AG04449 (cell line): ENCODE data around the gene FGF22.
"Not testable (repeated sequence)": the region's sequence is repeated elsewhere in the genome, so short reads cannot be mapped to it uniquely, and the experiment has no call there.

Experiments used
- CTCF ChIA-PET: fragments of 350-600 bp; formaldehyde crosslinking; extraction: SDS; loops from one replicate; lab custom pipeline; 2021; ENCODE audit warnings: antibody characterized with exemption; lab: Yijun Ruan, JAX
- POLR2A ChIA-PET: fragments of 400-600, 350-600 bp; formaldehyde crosslinking; extraction: SDS; loops from one replicate; lab custom pipeline; 2020; ENCODE audit warnings: antibody characterized with exemption, inconsistent platforms; lab: Yijun Ruan, JAX
- DNase-seq: peaks from one replicate; pipeline ENCODE4 v3.0.0-alpha.2; 2010; ENCODE audit warnings: low read depth, low spot score
- H3K4me3 ChIP-seq: 2 replicates; pipeline ENCODE4 v1.5.1; 2011; ENCODE audit warnings: low read depth, mild to moderate bottlenecking, control low read depth, low read length
- TF ChIP-seq, protein P1 (sequence below): IDR thresholded peaks from one replicate; pipeline ENCODE4 v1.5.1; 2011; ENCODE audit warnings: mild to moderate bottlenecking, moderate library complexity, low read length, control low read depth, inconsistent platforms; ENCODE audit not compliant: insufficient read depth; ENCODE audit errors: missing control alignments

FGF22 gene

DNA sequence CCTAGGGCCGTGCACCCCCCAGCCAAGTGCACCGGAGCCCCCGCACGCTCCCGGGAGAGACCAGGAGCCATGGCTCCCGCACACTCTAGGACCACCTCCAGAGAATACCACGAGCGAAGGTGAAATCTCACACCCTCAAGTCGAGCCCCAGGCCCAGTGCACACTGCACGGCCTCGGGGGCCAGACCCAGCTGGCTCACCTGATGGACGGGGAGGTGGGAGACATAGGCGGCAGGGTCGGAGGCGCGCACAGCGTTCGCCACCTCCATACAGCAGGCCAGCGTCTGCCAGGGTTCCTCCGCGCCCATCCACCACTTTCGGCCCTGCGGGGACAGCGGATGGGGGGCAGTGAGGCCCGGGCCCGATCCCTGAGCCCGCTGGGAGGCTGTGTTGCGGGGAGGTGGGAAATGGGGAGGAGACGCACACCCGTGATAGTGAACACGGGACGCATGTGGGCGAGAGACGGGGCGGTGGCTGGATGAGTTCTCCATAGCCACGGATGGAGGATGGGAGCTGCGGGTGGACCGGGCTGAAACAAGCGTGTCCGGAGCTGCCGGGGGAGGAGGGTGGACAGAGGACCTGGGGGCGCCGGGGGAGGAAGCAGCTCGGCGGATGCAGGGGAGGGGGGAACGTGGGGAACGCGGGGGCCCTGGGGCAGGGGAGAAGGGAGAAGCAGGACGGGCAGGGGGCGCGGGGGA is 19.4 kb upstream of the FGF22 start:
- TF ChIP-seq, protein P1, sequence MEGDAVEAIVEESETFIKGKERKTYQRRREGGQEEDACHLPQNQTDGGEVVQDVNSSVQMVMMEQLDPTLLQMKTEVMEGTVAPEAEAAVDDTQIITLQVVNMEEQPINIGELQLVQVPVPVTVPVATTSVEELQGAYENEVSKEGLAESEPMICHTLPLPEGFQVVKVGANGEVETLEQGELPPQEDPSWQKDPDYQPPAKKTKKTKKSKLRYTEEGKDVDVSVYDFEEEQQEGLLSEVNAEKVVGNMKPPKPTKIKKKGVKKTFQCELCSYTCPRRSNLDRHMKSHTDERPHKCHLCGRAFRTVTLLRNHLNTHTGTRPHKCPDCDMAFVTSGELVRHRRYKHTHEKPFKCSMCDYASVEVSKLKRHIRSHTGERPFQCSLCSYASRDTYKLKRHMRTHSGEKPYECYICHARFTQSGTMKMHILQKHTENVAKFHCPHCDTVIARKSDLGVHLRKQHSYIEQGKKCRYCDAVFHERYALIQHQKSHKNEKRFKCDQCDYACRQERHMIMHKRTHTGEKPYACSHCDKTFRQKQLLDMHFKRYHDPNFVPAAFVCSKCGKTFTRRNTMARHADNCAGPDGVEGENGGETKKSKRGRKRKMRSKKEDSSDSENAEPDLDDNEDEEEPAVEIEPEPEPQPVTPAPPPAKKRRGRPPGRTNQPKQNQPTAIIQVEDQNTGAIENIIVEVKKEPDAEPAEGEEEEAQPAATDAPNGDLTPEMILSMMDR, result no peak
- H3K4me3 ChIP-seq, result no peak overlapping the region
- no peak for DNase-seq
- ChIA-PET POLR2A (no interaction called here), CTCF (no interaction called here)

DNA sequence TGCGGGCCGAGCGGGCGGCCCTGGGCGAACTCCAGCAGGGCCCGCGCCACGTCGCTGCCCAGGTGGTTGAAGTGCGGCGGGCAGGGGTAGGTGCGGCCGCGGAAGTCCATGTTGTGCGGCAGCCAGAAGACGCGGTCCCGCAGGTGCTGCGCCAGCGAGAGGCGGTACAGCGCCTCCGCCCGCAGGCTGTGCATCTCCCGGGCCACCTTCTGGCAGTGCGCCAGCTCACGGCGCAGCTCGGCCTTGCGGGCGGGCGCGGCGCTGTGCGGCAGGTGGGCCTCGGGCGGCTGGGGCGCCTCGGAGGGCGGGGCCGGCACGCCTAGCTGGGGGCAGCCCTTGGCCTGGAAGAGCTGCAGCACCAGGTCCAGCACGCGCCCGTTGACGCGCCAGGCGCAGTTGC is 18.5 kb upstream of the FGF22 start:
- POLR2A ChIA-PET, DNase-seq, CTCF ChIA-PET, H3K4me3 ChIP-seq: not testable (repeated sequence)

GRCh38 chr19:621819-622218 is 17.9 kb upstream of the FGF22 start:
- TF ChIP-seq, protein P1, result no peak
- no peak overlapping the region for H3K4me3 ChIP-seq
- POLR2A ChIA-PET, result no interaction called here
- CTCF ChIA-PET, result no interaction called here
- DNase-seq, result no peak

DNA sequence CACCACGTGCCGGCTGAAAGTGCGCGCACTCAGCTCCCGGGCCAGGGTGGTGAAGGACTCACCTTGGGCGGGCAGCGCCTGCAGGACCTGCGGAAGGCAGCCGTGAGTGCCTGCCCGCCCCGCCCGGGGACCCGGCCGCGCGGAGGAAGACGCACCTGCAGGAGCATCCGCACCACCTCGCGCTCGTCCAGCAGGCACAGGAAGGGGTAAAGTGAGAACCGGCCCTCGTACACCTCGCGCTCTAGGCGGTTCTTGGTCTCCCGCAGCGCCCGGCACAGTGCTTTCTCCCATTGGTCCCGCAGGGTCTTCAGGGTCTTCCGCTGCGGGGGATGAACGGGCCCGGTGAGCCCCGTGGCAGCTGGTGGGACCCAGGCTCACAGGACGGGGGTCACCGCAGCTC is 17.0 kb upstream of the FGF22 start:
- TF ChIP-seq, protein P1, result no peak
- no peak for DNase-seq
- CTCF ChIA-PET, result interaction anchor here (1.0 kb wide), 1 partner anchor 38 kb away, joined by 3 read pairs; no protein-coding TSS in a partner anchor
- POLR2A ChIA-PET, result interaction anchor here (0.8 kb wide), 1 partner anchor 10 kb away, joined by 4 read pairs; no protein-coding TSS in a partner anchor
- no peak overlapping the region for H3K4me3 ChIP-seq

DNA sequence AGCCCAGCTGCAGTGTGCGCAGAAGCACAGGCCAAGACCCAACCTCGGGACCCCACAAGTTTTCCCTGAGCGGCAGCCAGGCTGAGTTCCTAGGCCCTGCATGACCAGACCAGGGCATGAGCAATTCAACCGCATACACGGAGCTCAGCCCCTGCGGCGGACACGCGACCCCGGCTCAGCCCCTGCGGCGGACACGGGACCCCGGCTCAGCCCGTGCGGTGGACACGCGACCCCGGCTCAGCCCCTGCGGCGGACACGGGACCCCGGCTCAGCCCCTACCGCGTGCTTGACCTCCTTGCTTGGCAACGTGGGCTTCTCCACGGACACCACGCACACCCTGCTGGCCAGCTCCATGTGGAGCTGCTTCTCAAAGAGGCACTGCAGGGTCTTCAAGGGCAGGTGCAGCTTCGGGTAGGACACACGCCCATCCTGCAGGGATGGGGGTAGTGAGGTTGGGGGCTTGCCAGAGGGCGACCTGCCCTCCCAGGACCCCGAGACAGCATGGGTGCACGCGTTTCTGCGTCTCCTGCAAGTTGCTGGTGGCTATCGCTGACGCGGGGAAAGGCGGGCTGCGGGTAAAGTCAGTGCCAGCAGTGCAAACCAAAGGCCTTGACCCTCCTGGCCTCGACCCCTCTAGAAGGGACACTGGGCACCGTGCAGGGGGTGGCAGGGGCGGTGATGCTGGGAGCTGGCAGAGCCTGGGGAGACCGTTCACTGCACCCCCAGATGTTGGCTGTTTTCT is 16.3 kb upstream of the FGF22 start:
- ChIA-PET CTCF (interaction anchor here (1.0 kb wide), 1 partner anchor 38 kb away, joined by 3 read pairs; no protein-coding TSS in a partner anchor), POLR2A (interaction anchor here (0.8 to 1.2 kb wide), 2 partner anchors 11 kb away, joined by 3 to 4 read pairs; no protein-coding TSS in a partner anchor)
- TF ChIP-seq, protein P1, result no peak
- H3K4me3 ChIP-seq, result no peak overlapping the region
- no peak for DNase-seq

DNA sequence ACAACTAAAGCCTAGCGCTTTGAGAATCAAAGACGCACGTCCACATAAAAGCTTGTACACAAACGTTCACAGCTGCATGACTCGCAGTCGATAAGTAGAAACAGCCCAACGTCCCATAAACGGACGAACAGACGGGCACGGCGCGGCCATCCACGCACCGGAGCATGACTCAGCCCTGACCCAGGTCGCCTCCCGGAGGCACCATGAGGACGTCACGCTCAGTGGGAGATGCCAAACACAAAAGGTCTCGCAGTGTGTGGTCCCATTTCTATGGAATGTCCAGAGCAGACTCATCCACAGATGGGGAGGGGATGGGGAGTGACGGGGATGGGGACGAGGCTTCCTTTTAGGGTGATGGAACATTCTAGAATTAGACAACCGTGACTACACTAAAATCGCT is 15.7 kb upstream of the FGF22 start:
- CTCF ChIA-PET, result interaction anchor here (0.8 to 1.4 kb wide), 2 partner anchors 10 to 91 kb away, joined by 3 read pairs; partner anchors contain the start of gene POLRMT
- peak; percentile 78 for DNase-seq

More for the DNA sequence above, 15.7 kb upstream of the FGF22 start:
- H3K4me3 ChIP-seq, result no peak overlapping the region
- POLR2A ChIA-PET, result interaction anchor here (1.2 kb wide), 1 partner anchor 10 kb away, joined by 3 read pairs; no protein-coding TSS in a partner anchor
- TF ChIP-seq, protein P1, result no peak
